NCI-H345 treated with DMSO at 0.1 percent for 48 hours (cell line): ENCODE results near the gene IL18BP.

ENCODE experiments used
- DNase-seq: peaks from one replicate; lab custom pipeline; 2025; ENCODE audit not compliant: unreplicated experiment; lab: John Stamatoyannopoulos, UW

The IL18BP gene

DNA sequence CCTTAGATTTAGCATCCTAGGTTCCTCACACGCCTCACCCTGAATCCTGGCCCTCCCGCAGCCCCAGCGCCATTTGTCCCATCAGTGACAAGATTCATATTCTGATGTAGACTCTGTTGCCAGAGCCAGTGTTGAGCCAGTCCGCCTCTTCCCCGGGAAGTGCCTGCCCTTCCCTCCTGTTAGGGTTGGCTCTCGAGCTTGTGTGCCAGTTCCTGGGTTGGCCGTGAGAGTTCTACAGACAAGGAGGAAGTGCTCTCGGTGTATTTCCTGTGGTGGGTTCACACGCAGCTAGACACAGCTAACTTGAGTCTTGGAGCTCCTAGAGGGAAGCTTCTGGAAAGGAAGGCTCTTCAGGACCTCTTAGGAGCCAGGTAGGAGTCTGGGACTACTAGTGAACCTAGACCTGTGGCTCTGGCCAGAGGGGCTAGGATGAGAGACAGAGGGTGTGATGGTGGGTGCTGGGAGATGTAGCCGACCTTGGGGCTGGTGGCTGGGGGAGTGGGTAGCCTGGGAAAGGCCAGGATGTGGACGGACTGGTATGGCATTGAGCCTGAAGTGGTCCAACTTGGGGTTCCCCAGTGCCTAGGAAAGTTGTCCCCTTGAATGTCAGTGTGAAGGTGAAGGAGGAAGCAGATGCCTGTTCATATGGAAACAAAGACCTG, at the start of gene IL18BP:
IL18BP (plus strand) TSS at position 261 of the 662 bp plus-strand sequence. CDS start 1,076 bp downstream, outside the sequence.
- no peak for DNase-seq

DNA sequence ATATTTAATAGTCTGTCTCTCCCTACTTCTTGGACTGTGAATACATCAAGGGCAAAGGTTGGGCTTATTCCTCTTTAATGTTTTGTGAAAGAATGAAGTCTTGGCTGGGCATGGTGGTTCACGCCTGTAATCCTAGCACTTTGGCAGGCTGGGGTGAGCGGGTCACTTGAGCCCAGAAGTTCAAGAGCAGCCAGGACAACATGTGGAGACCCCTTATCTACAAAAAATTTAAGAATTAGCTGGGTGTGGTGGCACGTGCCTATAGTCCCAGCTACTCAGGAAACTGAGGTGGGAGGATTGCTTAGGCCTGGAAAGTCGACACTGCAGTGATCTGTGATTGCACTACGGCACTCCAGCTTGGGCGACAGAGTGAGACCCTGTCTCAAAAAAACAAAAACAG, 49.7 kb upstream of the IL18BP start:
- DNase-seq = no peak

- no peak for DNase-seq
Measured at GRCh38 chr11:71951741-71952310, 46.9 kb upstream of the IL18BP start.

DNA sequence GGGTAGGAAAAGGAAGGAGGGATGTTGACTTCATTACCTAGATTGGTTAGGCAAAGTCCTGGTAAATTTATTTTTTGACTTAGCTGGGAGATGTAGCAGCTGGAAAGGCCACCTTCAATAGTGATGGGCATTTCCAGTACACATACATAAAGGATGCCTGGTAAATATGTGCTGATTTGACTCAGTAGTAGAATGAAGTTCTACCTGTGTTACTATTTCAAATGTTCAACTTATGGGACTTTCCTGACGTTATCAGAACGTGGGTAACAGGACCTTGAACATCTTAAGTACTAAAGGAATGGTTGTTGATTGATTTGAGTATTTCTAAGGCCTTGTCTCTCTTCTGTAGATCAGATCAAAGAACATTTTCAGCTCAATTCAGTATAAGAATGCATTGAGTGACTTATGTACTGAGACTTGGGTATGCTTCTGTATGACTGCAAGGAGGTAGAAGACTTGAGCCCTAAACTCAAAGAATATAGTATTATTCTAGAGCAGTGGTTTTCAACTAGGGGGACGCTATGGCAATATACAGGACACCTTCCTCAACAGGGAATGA, 42.7 kb upstream of the IL18BP start:
- no peak for DNase-seq

- no peak for DNase-seq
Measured at GRCh38 chr11:71962428-71963038, 36.2 kb upstream of the IL18BP start.

GRCh38 chr11:71963468-71963867, 35.2 kb upstream of the IL18BP start:
- no peak for DNase-seq

DNA sequence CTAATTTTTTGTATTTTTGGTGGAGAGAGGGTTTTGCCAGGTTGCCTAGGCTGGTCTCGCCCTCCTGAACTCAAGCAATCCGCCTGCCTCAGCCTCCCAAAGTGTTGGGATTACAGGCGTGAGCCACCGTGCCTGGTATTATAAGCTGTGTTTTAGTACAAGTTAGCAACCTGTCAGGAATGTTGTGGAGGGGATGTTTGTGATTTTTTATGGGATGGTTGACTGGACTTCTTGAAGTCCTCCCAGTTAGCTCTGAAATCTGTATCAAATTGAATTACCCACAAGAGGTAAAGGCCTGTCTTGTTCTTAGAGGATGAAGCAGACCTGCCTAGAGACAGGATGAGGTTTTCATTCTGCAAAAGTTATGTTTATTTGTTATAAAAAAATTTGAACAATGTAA, 34.1 kb upstream of the IL18BP start:
- DNase-seq = no peak

- no peak for DNase-seq
Measured at GRCh38 chr11:71971680-71972079, 27.0 kb upstream of the IL18BP start.

DNA sequence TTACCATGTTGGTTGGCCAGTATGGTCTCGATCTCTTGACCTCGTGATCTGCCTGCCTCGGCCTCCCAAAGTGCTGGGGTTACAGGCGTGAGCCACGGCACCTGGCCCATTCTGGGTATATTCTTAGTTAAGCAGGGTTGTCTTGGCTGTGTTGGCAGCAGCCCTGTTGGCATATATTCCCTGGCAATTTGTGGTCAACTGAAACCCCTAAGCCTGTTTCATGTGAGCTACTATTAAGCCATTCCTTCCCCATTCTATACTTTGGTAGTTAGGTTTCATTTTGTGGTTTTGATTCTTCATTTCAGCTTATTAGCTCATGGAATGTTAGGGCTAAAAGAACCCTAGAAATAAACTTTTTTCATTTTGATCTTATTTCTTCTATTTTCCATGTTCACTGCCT, 22.2 kb upstream of the IL18BP start:
- DNase-seq = no peak

- DNase-seq = no peak
Measured at GRCh38 chr11:71977090-71977489, 21.6 kb upstream of the IL18BP start.

DNA sequence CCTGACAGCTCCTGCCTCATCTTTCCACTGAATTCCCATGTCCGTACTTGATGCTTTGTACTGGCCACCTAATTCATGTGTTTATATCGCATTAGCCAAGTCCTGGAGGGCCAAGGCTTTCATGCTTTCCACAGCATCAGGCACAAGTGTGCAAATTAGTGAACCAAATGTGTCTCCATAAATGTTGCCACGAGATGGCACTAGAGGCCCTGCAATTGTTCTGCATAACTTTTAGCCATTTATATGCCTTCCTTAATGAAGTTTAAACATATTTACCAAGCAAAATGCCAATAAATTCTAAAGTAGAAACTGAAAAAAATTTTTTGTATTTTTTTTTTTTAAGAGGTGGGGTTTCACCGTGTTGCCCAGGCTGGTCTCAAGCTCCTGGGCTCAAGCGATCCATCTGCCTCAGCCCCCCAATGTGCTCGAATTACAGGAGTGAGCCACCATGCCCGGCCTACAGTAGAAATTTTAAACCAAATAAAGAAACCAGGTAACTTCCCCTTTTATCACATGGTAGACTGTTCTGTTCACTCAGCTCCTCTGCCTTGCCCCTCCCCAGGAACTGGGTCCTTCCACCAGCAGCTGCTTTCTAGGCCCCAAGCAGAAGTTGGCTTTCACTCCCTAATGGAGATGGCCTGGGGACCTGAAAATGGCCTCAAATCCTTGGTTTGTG, 20.8 kb upstream of the IL18BP start:
- no peak for DNase-seq

GRCh38 chr11:71979094-71979493, 19.6 kb upstream of the IL18BP start:
- no peak for DNase-seq

GRCh38 chr11:71979602-71980001, 19.1 kb upstream of the IL18BP start:
- no peak for DNase-seq

- DNase-seq = no peak
Measured at GRCh38 chr11:71986131-71986530, 12.6 kb upstream of the IL18BP start.

GRCh38 chr11:71987521-71987920, 11.2 kb upstream of the IL18BP start:
- no peak for DNase-seq

- no peak for DNase-seq
Measured at GRCh38 chr11:71988050-71988449, 10.7 kb upstream of the IL18BP start.

DNA sequence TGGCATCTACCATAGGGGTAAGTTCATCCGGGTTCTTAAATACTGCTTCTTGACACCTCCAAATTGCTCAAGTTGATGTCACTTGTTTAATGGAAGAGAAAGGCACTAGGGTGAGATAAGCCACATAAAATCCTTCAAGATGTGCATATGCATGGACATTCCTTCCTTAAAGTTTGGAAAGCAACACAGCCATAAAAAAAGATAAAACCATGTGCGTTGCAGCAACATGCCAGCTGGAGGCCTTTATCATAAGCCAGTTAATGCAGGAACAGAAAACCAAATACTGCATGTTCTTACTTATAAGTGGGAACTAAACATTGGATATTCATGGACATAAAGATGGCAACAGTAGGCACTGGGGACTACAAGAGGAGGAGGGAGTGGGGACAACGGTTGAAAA, 8.0 kb upstream of the IL18BP start:
- DNase-seq = no peak

DNA sequence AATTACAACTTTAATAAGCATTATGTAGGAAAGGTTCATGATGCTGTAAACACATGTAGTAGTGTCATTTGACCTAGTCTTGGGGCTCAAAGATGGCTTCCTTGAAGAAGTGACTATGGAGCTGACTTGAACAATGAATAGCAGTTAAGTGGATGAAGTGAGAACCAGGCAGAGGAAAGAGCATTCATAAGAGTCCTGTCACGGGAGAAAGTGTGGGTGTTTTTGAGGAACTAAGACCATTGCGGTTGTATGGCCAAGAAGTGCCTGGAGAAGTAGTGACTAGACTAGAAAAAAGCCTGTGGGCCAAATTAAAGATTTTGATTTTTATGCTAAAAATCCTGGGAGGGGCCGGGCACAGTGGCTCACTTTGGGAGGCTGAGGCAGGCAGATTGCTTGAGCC, 7.2 kb upstream of the IL18BP start:
- DNase-seq = no peak

- no peak for DNase-seq
Measured at GRCh38 chr11:71992136-71992730, 6.5 kb upstream of the IL18BP start.

- DNase-seq = no peak
Measured at GRCh38 chr11:71994786-71995185, 3.9 kb upstream of the IL18BP start.

- DNase-seq = no peak
Measured at GRCh38 chr11:71995726-71996291, 2.9 kb upstream of the IL18BP start.
